ENCODE data around the gene SPAG16. TPM values are rescaled to one million over a fixed set of nuclear protein-coding genes. Genes with fewer than 3 reads are reported as not detected.

Gene SPAG16
- polyA plus RNA-seq, 4 donors, result 52.3 to 69.7 (median 66.3) TPM

- no peak for DNase-seq (ENCODE audit: low read depth in 4 of 4, low spot score in 2 of 4)
These were observed 253.3 kb downstream of the SPAG16 start for GRCh38 chr2:213537579-213537978.

GRCh38 chr2:213544940-213545339 is 260.7 kb downstream of the SPAG16 start:
- DNase-seq (ENCODE audit: low read depth in 4 of 4, low spot score in 2 of 4), result no peak

- no peak for DNase-seq (ENCODE audit: low read depth in 4 of 4, low spot score in 2 of 4)
These were observed 261.2 kb downstream of the SPAG16 start for GRCh38 chr2:213545481-213545880.

- DNase-seq (ENCODE audit: low read depth in 4 of 4, low spot score in 2 of 4), result no peak
These were observed 261.8 kb downstream of the SPAG16 start for GRCh38 chr2:213545964-213546475.

GRCh38 chr2:213551526-213551925 is 267.3 kb downstream of the SPAG16 start:
- DNase-seq (ENCODE audit: low read depth in 4 of 4, low spot score in 2 of 4), result no peak

- no peak for DNase-seq (ENCODE audit: low read depth in 4 of 4, low spot score in 2 of 4)
These were observed 274.8 kb downstream of the SPAG16 start for GRCh38 chr2:213559053-213559452.

GRCh38 chr2:213561759-213562158 is 277.5 kb downstream of the SPAG16 start:
- DNase-seq (ENCODE audit: low read depth in 4 of 4, low spot score in 2 of 4), result no peak

- DNase-seq (ENCODE audit: low read depth in 4 of 4, low spot score in 2 of 4), result no peak
These were observed 278.4 kb downstream of the SPAG16 start for GRCh38 chr2:213562539-213563180.

GRCh38 chr2:213566846-213567245 is 282.6 kb downstream of the SPAG16 start:
- no peak for DNase-seq (ENCODE audit: low read depth in 4 of 4, low spot score in 2 of 4)

GRCh38 chr2:213609570-213610170 is 325.4 kb downstream of the SPAG16 start:
- DNase-seq (ENCODE audit: low read depth in 4 of 4, low spot score in 2 of 4), result no peak

GRCh38 chr2:213627054-213627710 is 342.9 kb downstream of the SPAG16 start:
- no peak for DNase-seq (ENCODE audit: low read depth in 4 of 4, low spot score in 2 of 4)

- DNase-seq (ENCODE audit: low read depth in 4 of 4, low spot score in 2 of 4), result no peak
These were observed 343.7 kb downstream of the SPAG16 start for GRCh38 chr2:213627835-213628460.

- DNase-seq (ENCODE audit: low read depth in 4 of 4, low spot score in 2 of 4), result no peak
These were observed 356.6 kb downstream of the SPAG16 start for GRCh38 chr2:213640738-213641425.

GRCh38 chr2:213644926-213645325 is 360.7 kb downstream of the SPAG16 start:
- DNase-seq (ENCODE audit: low read depth in 4 of 4, low spot score in 2 of 4), result no peak

GRCh38 chr2:213649176-213649575 is 364.9 kb downstream of the SPAG16 start:
- no peak for DNase-seq (ENCODE audit: low read depth in 4 of 4, low spot score in 2 of 4)

- no peak for DNase-seq (ENCODE audit: low read depth in 4 of 4, low spot score in 2 of 4)
These were observed 380.6 kb downstream of the SPAG16 start for GRCh38 chr2:213664817-213665216.

GRCh38 chr2:213669657-213670056 is 385.4 kb downstream of the SPAG16 start:
- DNase-seq (ENCODE audit: low read depth in 4 of 4, low spot score in 2 of 4), result no peak

GRCh38 chr2:213678437-213679218 is 394.4 kb downstream of the SPAG16 start:
- DNase-seq (ENCODE audit: low read depth in 4 of 4, low spot score in 2 of 4), result no peak

GRCh38 chr2:213679894-213680293 is 395.6 kb downstream of the SPAG16 start:
- no peak for DNase-seq (ENCODE audit: low read depth in 4 of 4, low spot score in 2 of 4)

GRCh38 chr2:213682276-213682675 is 398.0 kb downstream of the SPAG16 start:
- no peak for DNase-seq (ENCODE audit: low read depth in 4 of 4, low spot score in 2 of 4)
